ENCODE data around the gene OPRL1.

GRCh38 chr20:64070244-64070993 lies 9.5 kb upstream of the OPRL1 start:
- TF ChIP-seq, protein P1, sequence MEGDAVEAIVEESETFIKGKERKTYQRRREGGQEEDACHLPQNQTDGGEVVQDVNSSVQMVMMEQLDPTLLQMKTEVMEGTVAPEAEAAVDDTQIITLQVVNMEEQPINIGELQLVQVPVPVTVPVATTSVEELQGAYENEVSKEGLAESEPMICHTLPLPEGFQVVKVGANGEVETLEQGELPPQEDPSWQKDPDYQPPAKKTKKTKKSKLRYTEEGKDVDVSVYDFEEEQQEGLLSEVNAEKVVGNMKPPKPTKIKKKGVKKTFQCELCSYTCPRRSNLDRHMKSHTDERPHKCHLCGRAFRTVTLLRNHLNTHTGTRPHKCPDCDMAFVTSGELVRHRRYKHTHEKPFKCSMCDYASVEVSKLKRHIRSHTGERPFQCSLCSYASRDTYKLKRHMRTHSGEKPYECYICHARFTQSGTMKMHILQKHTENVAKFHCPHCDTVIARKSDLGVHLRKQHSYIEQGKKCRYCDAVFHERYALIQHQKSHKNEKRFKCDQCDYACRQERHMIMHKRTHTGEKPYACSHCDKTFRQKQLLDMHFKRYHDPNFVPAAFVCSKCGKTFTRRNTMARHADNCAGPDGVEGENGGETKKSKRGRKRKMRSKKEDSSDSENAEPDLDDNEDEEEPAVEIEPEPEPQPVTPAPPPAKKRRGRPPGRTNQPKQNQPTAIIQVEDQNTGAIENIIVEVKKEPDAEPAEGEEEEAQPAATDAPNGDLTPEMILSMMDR (IDR thresholded peaks at IDR 0.05) = no peak
- TF ChIP-seq POLR2A (IDR thresholded peaks at IDR 0.05) = no peak
